HG03342 (cell line): Measurements from ENCODE around the gene HSDL2.
"Not testable (repeated sequence)": the region's sequence is repeated elsewhere in the genome, so short reads cannot be mapped to it uniquely, and the experiment has no call there.

ENCODE experiments used
- ATAC-seq: cut with Tn5 transposase; IDR thresholded peaks from one replicate; pipeline ENCODE4 v1.9.1; 2021; ENCODE audit warnings: mild to moderate bottlenecking, moderate library complexity; ENCODE audit not compliant: unreplicated experiment

Gene HSDL2

GRCh38 chr9:112365257-112365656, 14.7 kb upstream of the HSDL2 start:
- ATAC-seq, result not testable (repeated sequence)

- no peak for ATAC-seq
These were observed 13.3 kb upstream of the HSDL2 start for GRCh38 chr9:112366591-112366990.

GRCh38 chr9:112367465-112367864, 12.4 kb upstream of the HSDL2 start:
- no peak for ATAC-seq

- no peak for ATAC-seq
These were observed 10.1 kb upstream of the HSDL2 start for GRCh38 chr9:112369817-112370216.

- ATAC-seq, result no peak
These were observed 8.8 kb upstream of the HSDL2 start for GRCh38 chr9:112371060-112371459.

- ATAC-seq, result not testable (repeated sequence)
These were observed 6.2 kb upstream of the HSDL2 start for GRCh38 chr9:112373666-112374065.

- not testable (repeated sequence) for ATAC-seq
These were observed 5.7 kb upstream of the HSDL2 start for GRCh38 chr9:112374232-112374631.

GRCh38 chr9:112375361-112375760, 4.5 kb upstream of the HSDL2 start:
- no peak for ATAC-seq

GRCh38 chr9:112377087-112377486, 2.8 kb upstream of the HSDL2 start:
- no peak for ATAC-seq

GRCh38 chr9:112377684-112378327, 2.1 kb upstream of the HSDL2 start:
- no peak for ATAC-seq

GRCh38 chr9:112378328-112379176, 1.4 kb upstream of the HSDL2 start:
- peak; percentile 7 for ATAC-seq

DNA sequence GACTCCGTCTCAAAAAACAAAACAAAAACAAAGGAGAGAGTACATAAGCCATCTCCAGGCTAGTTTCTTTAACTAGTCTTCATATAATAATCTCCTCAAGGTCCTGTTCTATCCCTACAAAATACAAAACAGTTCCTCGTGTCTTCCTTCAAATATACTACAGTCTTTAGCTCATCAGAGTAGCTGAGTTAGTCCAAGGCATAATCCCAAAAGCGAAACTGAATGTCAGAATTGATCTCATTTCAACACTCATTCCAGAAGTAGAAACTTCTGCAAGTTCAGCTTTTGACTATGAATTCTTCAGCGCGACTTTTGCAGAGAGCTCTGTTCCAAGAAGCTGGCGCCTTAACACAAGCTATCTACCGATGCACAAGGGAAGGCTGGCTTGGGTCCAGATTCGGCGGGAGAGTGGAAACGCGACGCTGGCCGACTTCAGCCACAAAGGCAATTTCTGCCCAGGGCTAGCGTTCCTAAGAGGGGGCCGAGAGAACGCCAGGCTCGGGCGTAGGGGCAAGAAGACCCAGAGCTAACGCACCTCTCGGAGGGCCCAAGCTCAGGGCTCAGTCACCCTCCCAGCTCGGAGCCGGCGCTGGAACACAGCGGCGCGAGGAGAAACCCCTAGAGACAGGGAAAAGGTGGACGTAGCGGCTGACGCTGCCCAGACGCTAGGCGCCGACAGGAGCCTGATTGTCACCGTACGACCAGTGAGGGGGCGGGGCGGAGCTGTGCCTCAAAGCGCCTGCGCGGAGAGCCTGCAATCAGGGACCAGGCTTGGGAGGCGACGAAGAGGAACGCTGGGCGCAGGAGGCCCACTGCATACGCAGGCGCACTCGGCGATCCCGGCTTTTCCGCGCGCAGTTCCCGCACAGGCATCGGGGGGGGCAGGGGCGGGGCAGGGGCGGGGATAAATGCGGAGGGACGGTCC, 469 bp upstream of the HSDL2 start:
- peak; percentile 81 for ATAC-seq

GRCh38 chr9:112380825-112381221, 915 bp downstream of the HSDL2 start:
- no peak for ATAC-seq

GRCh38 chr9:112382066-112382465, 2.2 kb downstream of the HSDL2 start:
- no peak for ATAC-seq

- ATAC-seq, result no peak
These were observed 2.8 kb downstream of the HSDL2 start for GRCh38 chr9:112382501-112383364.

DNA sequence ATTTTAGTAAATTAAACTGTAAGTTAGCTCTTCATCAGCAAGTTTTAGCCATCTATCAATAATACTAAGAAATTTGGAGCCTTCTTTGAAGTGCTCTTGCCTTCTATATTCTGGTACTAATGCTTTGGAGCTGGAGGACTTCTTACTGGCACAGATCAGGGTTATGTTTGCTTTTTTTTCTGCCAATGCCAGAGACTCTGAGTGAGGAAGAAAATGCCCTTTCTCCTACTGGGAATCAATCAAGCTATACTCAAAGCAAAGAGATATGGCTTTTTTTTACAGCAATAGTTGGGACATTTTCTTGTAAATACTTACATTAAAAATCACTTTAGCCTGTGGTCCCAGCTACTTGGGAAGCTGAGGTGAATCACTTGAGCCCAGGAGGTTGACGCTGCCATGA, 4.3 kb downstream of the HSDL2 start:
- no peak for ATAC-seq

DNA sequence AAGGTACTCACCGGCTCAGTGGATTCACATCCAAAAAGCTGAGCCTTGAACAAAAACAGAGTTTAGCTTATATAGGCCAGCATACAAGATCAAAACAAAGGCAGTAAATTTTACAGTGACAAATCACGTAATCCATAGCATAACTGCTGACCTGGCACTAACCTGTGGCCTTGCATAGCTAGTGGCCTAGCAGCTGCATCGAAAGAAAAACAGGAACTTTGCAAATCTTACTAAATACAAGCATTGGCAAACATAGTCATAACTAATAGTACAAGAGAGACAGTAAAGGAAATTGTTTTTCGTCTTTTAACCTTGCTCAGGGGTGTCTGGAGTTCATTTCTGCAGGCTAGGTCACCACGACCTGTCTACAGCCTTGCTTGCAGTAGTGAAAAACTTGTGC, 4.8 kb downstream of the HSDL2 start:
- ATAC-seq, result no peak

GRCh38 chr9:112387115-112387514, 7.2 kb downstream of the HSDL2 start:
- ATAC-seq, result no peak

DNA sequence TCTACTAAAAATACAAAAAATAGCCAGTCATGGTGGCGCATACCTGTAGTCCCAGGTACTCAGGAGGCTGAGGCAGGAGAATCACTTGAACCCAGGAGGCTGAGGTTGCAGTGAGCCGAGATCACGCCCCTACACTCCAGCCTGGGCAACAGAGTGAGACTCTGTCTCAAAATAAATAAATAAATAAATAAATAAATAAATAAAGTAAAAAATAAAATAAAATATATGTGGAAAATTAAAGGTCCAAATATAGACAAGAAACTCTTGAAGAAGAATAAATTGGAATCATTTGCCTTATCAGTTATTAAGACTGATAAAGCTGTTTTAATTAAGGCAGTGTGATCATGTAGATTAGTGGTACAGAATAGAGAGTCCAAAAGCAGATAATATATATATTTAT, 10.0 kb downstream of the HSDL2 start:
- ATAC-seq, result not testable (repeated sequence)

GRCh38 chr9:112391936-112392560, 12.1 kb downstream of the HSDL2 start:
- ATAC-seq, result not testable (repeated sequence)
